IMR-90 (cell line): Measurements from ENCODE around the gene PXMP2. TPM values are rescaled to one million over a fixed set of nuclear protein-coding genes. Genes with fewer than 3 reads are reported as not detected.

ENCODE experiments used
- ATAC-seq: fragments of 200-7000 bp; cut with Tn5 transposase; 2 replicates; pipeline ENCODE4 v1.9.1; 2020; ENCODE audit warnings: low read depth, mild to moderate bottlenecking, moderate library complexity
- BruUV-seq: library from RNA; stranded (reverse); fragments of 400-500 nt; replicated peaks from 2 replicates; lab custom pipeline; 2021; lab: Mats Ljungman, UMichigan
- CTCF ChIA-PET: fragments of 300-600 bp; formaldehyde crosslinking; extraction: SDS; loops from one replicate; lab custom pipeline; 2021; ENCODE audit warnings: antibody characterized with exemption; lab: Yijun Ruan, JAX
- POLR2A ChIA-PET: fragments of 300-600 bp; sonication (Branson Sonifier 250); formaldehyde crosslinking; loops from one replicate; lab custom pipeline; 2022; ENCODE audit warnings: antibody characterized with exemption; ENCODE audit not compliant: unreplicated experiment; lab: Charles Lee
- DNase-seq: peaks from one replicate; pipeline ENCODE4 v3.0.0; 2013
- H2AFZ ChIP-seq: replicated peaks from 2 replicates; pipeline ENCODE3; 2013; ENCODE audit warnings: low read length, mild to moderate bottlenecking; ENCODE audit not compliant: poor library complexity
- H2AK5ac ChIP-seq: 2 replicates; pipeline ENCODE4 v1.6.1; 2013; ENCODE audit warnings: low read depth, low read length, inconsistent platforms
- H2AK9ac ChIP-seq: replicated peaks from 2 replicates; pipeline ENCODE3; 2013; ENCODE audit warnings: mild to moderate bottlenecking, low read depth, low read length, moderate library complexity; ENCODE audit not compliant: poor library complexity
- H2BK120ac ChIP-seq: 2 replicates; pipeline ENCODE4 v1.6.1; 2013; ENCODE audit warnings: low read depth, low read length, inconsistent platforms
- H2BK15ac ChIP-seq: 3 replicates; pipeline ENCODE4 v1.6.1; 2013; ENCODE audit warnings: low read depth, low read length, inconsistent platforms
- H2BK20ac ChIP-seq: 2 replicates; pipeline ENCODE4 v1.6.1; 2013; ENCODE audit warnings: low read depth, mild to moderate bottlenecking, inconsistent platforms, low read length, moderate library complexity
- H2BK5ac ChIP-seq: 2 replicates; pipeline ENCODE4 v1.6.1; 2013; ENCODE audit warnings: mild to moderate bottlenecking, low read depth, low read length, inconsistent platforms; ENCODE audit not compliant: poor library complexity, severe bottlenecking
- H3K14ac ChIP-seq: replicated peaks from 2 replicates; pipeline ENCODE4 v1.6.1; 2013; ENCODE audit warnings: low read depth, low read length, inconsistent platforms
- H3K18ac ChIP-seq: 2 replicates; pipeline ENCODE4 v1.6.1; 2013; ENCODE audit warnings: low read depth, low read length, control low read depth
- H3K23ac ChIP-seq: 2 replicates; pipeline ENCODE4 v1.6.1; 2013; ENCODE audit warnings: low read depth, low read length, inconsistent platforms
- H3K27ac ChIP-seq: 2 replicates; pipeline ENCODE4 v1.5.1; 2013; ENCODE audit warnings: mild to moderate bottlenecking, control low read depth, low read length; ENCODE audit not compliant: insufficient read depth
- H3K27me3 ChIP-seq: 2 replicates; pipeline ENCODE4 v1.6.1; 2013; ENCODE audit warnings: low read length; ENCODE audit not compliant: control insufficient read depth, insufficient read depth
- H3K36me3 ChIP-seq: 2 replicates; pipeline ENCODE4 v1.6.1; 2013; ENCODE audit warnings: low read length, mixed read lengths; ENCODE audit not compliant: control insufficient read depth, insufficient read depth
- H3K4ac ChIP-seq: 2 replicates; pipeline ENCODE4 v1.6.1; 2013; ENCODE audit warnings: low read depth, low read length, inconsistent platforms
- H3K4me1 ChIP-seq: 2 replicates; pipeline ENCODE4 v1.6.1; 2013; ENCODE audit warnings: low read length, mixed read lengths; ENCODE audit not compliant: control insufficient read depth, insufficient read depth
- H3K4me2 ChIP-seq: 2 replicates; pipeline ENCODE4 v1.6.1; 2013; ENCODE audit warnings: low read depth, mild to moderate bottlenecking, control low read depth, low read length, moderate library complexity
- H3K4me3 ChIP-seq: 2 replicates; pipeline ENCODE4 v1.5.1; 2013; ENCODE audit warnings: low read depth, mild to moderate bottlenecking, control low read depth, low read length, moderate library complexity; ENCODE audit not compliant: insufficient read depth
- H3K56ac ChIP-seq: 2 replicates; pipeline ENCODE4 v1.6.1; 2013; ENCODE audit warnings: low read length, inconsistent platforms; ENCODE audit not compliant: insufficient read depth; ENCODE audit errors: extremely low read depth
- H3K79me1 ChIP-seq, 2 experiments: 2 replicates each; pipeline ENCODE4 v1.6.1; 2013; ENCODE audit warnings: low read length in 2 of 2, inconsistent platforms in 1 of 2, low read depth in 1 of 2
- H3K9ac ChIP-seq: 2 replicates; pipeline ENCODE4 v1.6.1; 2013; ENCODE audit warnings: low read depth, low read length, control low read depth
- H3K9me1 ChIP-seq: 2 replicates; pipeline ENCODE4 v1.6.1; 2013; ENCODE audit warnings: low read length, inconsistent platforms; ENCODE audit not compliant: insufficient read depth
- H3K9me3 ChIP-seq: 2 replicates; pipeline ENCODE4 v1.6.1; 2013; ENCODE audit warnings: low read length; ENCODE audit not compliant: control insufficient read depth, insufficient read depth
- H4K20me1 ChIP-seq: 2 replicates; pipeline ENCODE4 v1.6.1; 2013; ENCODE audit warnings: low read length, inconsistent platforms; ENCODE audit not compliant: insufficient read depth
- H4K5ac ChIP-seq: 2 replicates; pipeline ENCODE4 v1.6.1; 2013; ENCODE audit warnings: mild to moderate bottlenecking, low read depth, low read length, control low read depth
- H4K8ac ChIP-seq, 2 experiments: 2 replicates each; pipeline ENCODE4 v1.6.1; 2013; ENCODE audit warnings: low read depth in 2 of 2, low read length in 2 of 2, control low read depth in 1 of 2, inconsistent platforms in 1 of 2
- H4K91ac ChIP-seq: 2 replicates; pipeline ENCODE4 v1.6.1; 2013; ENCODE audit warnings: low read depth, low read length, inconsistent platforms; ENCODE audit not compliant: insufficient read depth
- BHLHE40 ChIP-seq: fragments of 150-350 bp; IDR thresholded peaks from 2 replicates; pipeline ENCODE4 v1.6.1; 2016; ENCODE audit warnings: mild to moderate bottlenecking, low read depth, low read length
- FOS ChIP-seq: fragments of 150-350 bp; IDR thresholded peaks from 2 replicates; pipeline ENCODE4 v1.6.1; 2016; ENCODE audit warnings: low read depth, low read length
- NFE2L2 ChIP-seq: fragments of 150-350 bp; IDR thresholded peaks from 2 replicates; pipeline ENCODE4 v1.6.1; 2016; ENCODE audit warnings: low read depth, mild to moderate bottlenecking, low read length
- RAD21 ChIP-seq: IDR thresholded peaks from 2 replicates; pipeline ENCODE4 v1.6.1; 2012; ENCODE audit warnings: low read length, improper control_type of control experiment
- RFX5 ChIP-seq: IDR thresholded peaks from 2 replicates; pipeline ENCODE4 v1.8.0; 2012; ENCODE audit warnings: low read depth, mild to moderate bottlenecking, low read length, moderate library complexity
- WGBS, 2 experiments: methylation state at CpG; one replicate each; pipeline versions ENCODE4 v1.1.5 to v1.1.7; 2013; ENCODE audit warnings: missing lambda C conversion rate in 2 of 2; ENCODE audit not compliant: insufficient read length in 1 of 2; ENCODE audit errors: extremely low coverage in 2 of 2; 5-methylcytosine and 5-hydroxymethylcytosine counted together
- dilution Hi-C: fragments of 300-500 bp; cut with HindIII; formaldehyde crosslinking; loops from one replicate; pipeline ENCODE4 v1.14.3; 2018; ENCODE audit warnings: low sequenced_read_pairs; ENCODE audit not compliant: unreplicated experiment
- in situ Hi-C: fragments of 300-500 bp; cut with MboI; formaldehyde crosslinking; loops from 3 replicates; pipeline ENCODE4 v1.14.3; 2019; ENCODE audit warnings: low sequenced_read_pairs, inconsistent platforms, mixed read lengths
- intact Hi-C: fragments of 100-400 bp; cut with micrococcal nuclease; formaldehyde crosslinking; loops from 2 replicates; pipeline ENCODE4 v1.10.0; 2022
- polyA plus RNA-seq, 3 experiments: library from polyadenylated mRNA; depleted of rRNA; stranded (reverse); fragments of >200 nt; gene quantifications; 2 replicates each; pipeline ENCODE4 v1.2.3, GENCODE V29; 2012; ENCODE audit warnings: low replicate concordance in 1 of 3
- total RNA-seq: library from RNA; depleted of rRNA; stranded (reverse); fragments of >200 nt; gene quantifications from 2 replicates; pipeline ENCODE4 v1.2.3, GENCODE V29; 2012
- TF ChIP-seq, protein P1 (sequence below): fragments of 150-350 bp; IDR thresholded peaks from 2 replicates; pipeline ENCODE4 v1.6.1; 2016; ENCODE audit warnings: low read depth, mild to moderate bottlenecking, low read length, moderate library complexity, borderline replicate concordance

PXMP2 gene
- total and polyA plus RNA-seq, 2 of the 4 experiments (the other 2 are of a cell fraction): 10.9 to 20.1 TPM

DNA sequence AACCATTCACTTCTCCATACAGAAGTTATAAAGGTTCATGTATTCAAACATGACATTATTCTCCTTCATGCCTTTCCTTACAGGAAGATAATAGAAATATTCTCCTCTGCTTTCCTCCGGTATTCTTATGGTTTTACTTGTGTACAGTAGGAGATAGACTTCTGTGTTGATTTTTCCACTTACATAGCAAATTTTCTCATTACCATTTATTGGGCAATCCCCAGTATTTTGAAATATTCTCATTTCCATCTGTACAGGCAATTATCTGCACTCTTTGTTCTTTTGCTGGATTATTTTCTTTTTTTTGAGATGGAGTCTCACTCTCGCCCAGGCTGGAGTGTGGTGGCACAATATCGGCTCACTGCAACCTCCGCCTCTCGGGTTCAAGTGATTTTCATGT, 11.0 kb downstream of the PXMP2 start:
- POLR2A ChIA-PET: no interaction called here
- H2BK120ac ChIP-seq: no peak overlapping the region
- H3K9me3 ChIP-seq: no peaks in the 10 kb centered on the region
- H2AK9ac ChIP-seq: no peak overlapping the region
- H3K9ac ChIP-seq: no peak overlapping the region
- no CpG with 5 or more reads among the region's 5 CpGs for WGBS, 2 experiments
- no peak overlapping the region for H2BK15ac ChIP-seq
- no peaks in the 10 kb centered on the region for H4K20me1 ChIP-seq
- H2AK5ac ChIP-seq: no peak overlapping the region
- no peak for DNase-seq
- no peak overlapping the region for H3K27ac ChIP-seq
- no peak overlapping the region for H3K56ac ChIP-seq
- intact Hi-C loops: no loop called here
- no peak overlapping the region for H4K5ac ChIP-seq
- no TSS peak for BruUV-seq
- H3K4me2 ChIP-seq: no peak overlapping the region
- H3K9me1 ChIP-seq: peaks cover 5% of the 10 kb centered on the region; the same call in 1 of the 2 replicates
- H3K4me3 ChIP-seq: no peak overlapping the region
- no peaks in the 10 kb centered on the region for H3K4me1 ChIP-seq
- H3K14ac ChIP-seq: no peak overlapping the region
- H4K91ac ChIP-seq: no peak overlapping the region
- no peak overlapping the region for H3K18ac ChIP-seq
- H3K36me3 ChIP-seq: peaks cover 31% of the 10 kb centered on the region
- H4K8ac ChIP-seq: no peak overlapping the region
- no peak for ATAC-seq
- no peaks in the 10 kb centered on the region for H3K27me3 ChIP-seq
- H2AFZ ChIP-seq: no peak overlapping the region
- peaks cover 0 to 6% of the 10 kb centered on the region in 2 experiments; a peak in 1 of 4 replicates for H3K79me1 ChIP-seq
- CTCF ChIA-PET: no interaction called here
- no peak overlapping the region for H3K23ac ChIP-seq
- dilution Hi-C loops: no loop called here
- in situ Hi-C loops: no loop called here
- no peak overlapping the region for H2BK20ac ChIP-seq
- H3K4ac ChIP-seq: no peak overlapping the region
- no peak overlapping the region for H2BK5ac ChIP-seq
- no peak for TF ChIP-seq BHLHE40
- TF ChIP-seq NFE2L2: no peak
- TF ChIP-seq FOS: no peak
- TF ChIP-seq, protein P1, sequence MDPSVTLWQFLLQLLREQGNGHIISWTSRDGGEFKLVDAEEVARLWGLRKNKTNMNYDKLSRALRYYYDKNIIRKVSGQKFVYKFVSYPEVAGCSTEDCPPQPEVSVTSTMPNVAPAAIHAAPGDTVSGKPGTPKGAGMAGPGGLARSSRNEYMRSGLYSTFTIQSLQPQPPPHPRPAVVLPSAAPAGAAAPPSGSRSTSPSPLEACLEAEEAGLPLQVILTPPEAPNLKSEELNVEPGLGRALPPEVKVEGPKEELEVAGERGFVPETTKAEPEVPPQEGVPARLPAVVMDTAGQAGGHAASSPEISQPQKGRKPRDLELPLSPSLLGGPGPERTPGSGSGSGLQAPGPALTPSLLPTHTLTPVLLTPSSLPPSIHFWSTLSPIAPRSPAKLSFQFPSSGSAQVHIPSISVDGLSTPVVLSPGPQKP: no peak
- TF ChIP-seq RFX5: no peak
- TF ChIP-seq RAD21: no peak
